Measurements from ENCODE around the gene OR52E8. TPM values are rescaled to one million over a fixed set of nuclear protein-coding genes. Genes with fewer than 3 reads are reported as not detected.

Gene OR52E8
- total RNA-seq, 1 donor from 2014 or later, result not detected

GRCh38 chr11:5807580-5807979 is 49.9 kb downstream of the OR52E8 start:
- DNase-seq, result no peak

Other genes with a start within 250 kb of the OR52E8 start
- 8.1 TPM for gene TRIM34, start 232.7 kb downstream of the OR52E8 start, total RNA-seq
- gene TRIM5, start 172.6 kb downstream of the OR52E8 start, total RNA-seq, result 16.3 TPM
- 13.4 TPM for gene TRIM22, start 167.9 kb downstream of the OR52E8 start, total RNA-seq
- gene OR56B1, start 121.2 kb downstream of the OR52E8 start, total RNA-seq, result 0.10 TPM
- not detected for gene OR52N4, start 103.4 kb downstream of the OR52E8 start, total RNA-seq
- not detected for gene OR52N5, start 74.3 kb downstream of the OR52E8 start, total RNA-seq
- not detected for gene OR52N1, start 66.4 kb downstream of the OR52E8 start, total RNA-seq
- gene OR52N2, start 48.8 kb downstream of the OR52E8 start, total RNA-seq, result not detected
- gene OR52E6, start 15.8 kb downstream of the OR52E8 start, total RNA-seq, result not detected
- not detected for gene OR52E4, start 22.9 kb upstream of the OR52E8 start, total RNA-seq
- not detected for gene OR52E5, start 35.5 kb upstream of the OR52E8 start, total RNA-seq
- gene OR56A3, start 84.6 kb upstream of the OR52E8 start, total RNA-seq, result not detected
- gene OR56A5, start 110.8 kb upstream of the OR52E8 start, total RNA-seq, result not detected
- not detected for gene OR52L1, start 129.3 kb upstream of the OR52E8 start, total RNA-seq
- gene OR56A4, start 149.3 kb upstream of the OR52E8 start, total RNA-seq, result not detected
- under 0.01 TPM for gene OR56A1, start 173.1 kb upstream of the OR52E8 start, total RNA-seq
- not detected for gene OR56B4, start 250.0 kb upstream of the OR52E8 start, total RNA-seq